Measurements from ENCODE around the gene GPX5. TPM values are rescaled to one million over a fixed set of nuclear protein-coding genes. Genes with fewer than 3 reads are reported as not detected.

Gene GPX5
- total and polyA plus RNA-seq, 4 experiments from 2014 or later, result not detected

DNA sequence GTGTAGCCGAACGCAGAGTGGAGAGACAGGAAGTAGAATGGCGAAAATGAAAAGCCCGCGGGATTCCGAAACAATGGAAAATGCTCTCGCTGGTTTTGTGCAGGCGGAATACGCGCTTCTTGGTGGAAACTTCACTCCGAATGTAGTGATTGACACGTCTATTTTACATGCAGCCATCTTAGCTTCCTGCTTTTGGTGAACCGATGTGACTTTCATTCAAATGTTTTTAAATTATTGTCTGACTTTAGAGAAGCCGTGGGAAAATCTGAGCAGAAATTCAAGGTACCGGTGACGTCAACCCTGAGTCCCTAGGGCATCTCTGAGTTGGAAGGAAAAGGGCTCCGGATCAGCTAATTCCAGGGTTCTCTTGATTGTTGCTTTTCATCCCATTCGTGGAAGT lies 11.4 kb downstream of the GPX5 start:
- CTCF ChIA-PET (ENCODE audit: partially characterized antibody), result no interaction called here
- DNase-seq, result peak in 2 of 5 donors; percentile 3 to 26
- no peaks in the 10 kb centered on the region for H3K36me3 Mint-ChIP-seq
- peaks cover 29 to 35% of the 10 kb centered on the region in 2 donors for H3K27me3 Mint-ChIP-seq
- H3K4me1 Mint-ChIP-seq, result peaks cover 5 to 21% (median 16%) of the 10 kb centered on the region in 4 donors
- H3K4me1 ChIP-seq (ENCODE audit: insufficient read depth, low read length), result no peaks in the 10 kb centered on the region
- peak overlapping the region in 2 of 7 donors; percentile 52 to 86 for H3K27ac Mint-ChIP-seq
- no peak overlapping the region for H3K4me3 ChIP-seq (ENCODE audit: low read length in 2 of 2)
- H3K27ac ChIP-seq (ENCODE audit: low read depth, low read length), result no peak overlapping the region
- POLR2A ChIA-PET (ENCODE audit: partially characterized antibody), result no interaction called here
- no peaks in the 10 kb centered on the region for H3K9me3 ChIP-seq (ENCODE audit: control insufficient read depth in 1 of 2, low read length in 2 of 2)
- no peaks in the 10 kb centered on the region for H3K27me3 ChIP-seq (ENCODE audit: insufficient read depth, low read length)
- peaks cover 2 to 15% (median 10%) of the 10 kb centered on the region in 8 donors for H3K9me3 Mint-ChIP-seq
- no peaks in the 10 kb centered on the region for H3K36me3 ChIP-seq (ENCODE audit: insufficient read depth, low read length)
- H3K4me3 Mint-ChIP-seq, result peak overlapping the region; percentile 33 to 83 (median 74)
- intact Hi-C loops (cut with micrococcal nuclease), result no loop called here

GRCh38 chr6:28537509-28538140 lies 11.9 kb downstream of the GPX5 start:
- Mint-ChIP-seq H3K27ac (peak overlapping the region in 1 of 7 donors; percentile 86), H3K9me3 (peaks cover 2 to 18% (median 13%) of the 10 kb centered on the region in 8 donors), H3K4me1 (peaks cover 8 to 25% (median 19%) of the 10 kb centered on the region in 4 donors), H3K36me3 (peaks cover 0 to 1% of the 10 kb centered on the region in 2 donors), H3K27me3 (peaks cover 32 to 34% of the 10 kb centered on the region in 2 donors), H3K4me3 (peak overlapping the region; percentile 33 to 83 (median 74))
- intact Hi-C loops (cut with micrococcal nuclease), result no loop called here
- H3K27me3 ChIP-seq (ENCODE audit: insufficient read depth, low read length), result no peaks in the 10 kb centered on the region
- CTCF ChIA-PET (ENCODE audit: partially characterized antibody), result no interaction called here
- H3K4me1 ChIP-seq (ENCODE audit: insufficient read depth, low read length), result peaks cover 3% of the 10 kb centered on the region
- peak in 4 of 5 donors; percentile 19 to 54 (median 34) for DNase-seq
- H3K27ac ChIP-seq (ENCODE audit: low read depth, low read length), result no peak overlapping the region
- POLR2A ChIA-PET (ENCODE audit: partially characterized antibody), result no interaction called here
- no peaks in the 10 kb centered on the region for H3K36me3 ChIP-seq (ENCODE audit: insufficient read depth, low read length)
- no peak overlapping the region for H3K4me3 ChIP-seq (ENCODE audit: low read length in 2 of 2)
- H3K9me3 ChIP-seq (ENCODE audit: control insufficient read depth in 1 of 2, low read length in 2 of 2), result no peaks in the 10 kb centered on the region

- ChIA-PET CTCF (ENCODE audit: partially characterized antibody) (interaction anchor here (1.1 to 1.2 kb wide), 2 partner anchors 9 to 35 kb away, joined by 4 to 5 read pairs; no protein-coding TSS in a partner anchor), POLR2A (ENCODE audit: partially characterized antibody) (interaction anchor here (1.8 kb wide), 1 partner anchor 14 kb away, joined by 3 read pairs; no protein-coding TSS in a partner anchor)
- H3K36me3 ChIP-seq (ENCODE audit: insufficient read depth, low read length), result no peaks in the 10 kb centered on the region
- Mint-ChIP-seq H3K4me1 (peaks cover 15 to 42% (median 27%) of the 10 kb centered on the region in 4 donors), H3K9me3 (peaks cover 2 to 18% (median 17%) of the 10 kb centered on the region in 8 donors), H3K27ac (peak overlapping the region in 3 of 7 donors; percentile 31 to 95 (median 31)), H3K4me3 (peak overlapping the region; percentile 82 to 91 (median 88)), H3K27me3 (peaks cover 40% of the 10 kb centered on the region in 2 donors), H3K36me3 (peaks cover 0 to 5% of the 10 kb centered on the region in 2 donors)
- intact Hi-C loops (cut with micrococcal nuclease), result loop anchor here (1.0 to 5.0 kb wide), 3 partner anchors 19 to 143 kb away; partner anchors contain the start of gene ZSCAN12
- H3K27ac ChIP-seq (ENCODE audit: low read depth, low read length), result no peak overlapping the region
- no peaks in the 10 kb centered on the region for H3K27me3 ChIP-seq (ENCODE audit: insufficient read depth, low read length)
- DNase-seq, result no peak
- H3K9me3 ChIP-seq (ENCODE audit: control insufficient read depth in 1 of 2, low read length in 2 of 2), result no peaks in the 10 kb centered on the region
- peaks cover 20% of the 10 kb centered on the region for H3K4me1 ChIP-seq (ENCODE audit: insufficient read depth, low read length)
- H3K4me3 ChIP-seq (ENCODE audit: low read length in 2 of 2), result no peak overlapping the region
Measured at GRCh38 chr6:28541996-28542395, 16.3 kb downstream of the GPX5 start.

- Mint-ChIP-seq H3K4me3 (peak overlapping the region; percentile 82 to 91 (median 88)), H3K36me3 (peaks cover 0 to 5% of the 10 kb centered on the region in 2 donors), H3K27ac (peak overlapping the region; percentile 38 to 95 (median 72)), H3K9me3 (peaks cover 2 to 20% (median 17%) of the 10 kb centered on the region in 8 donors), H3K4me1 (peaks cover 14 to 36% (median 23%) of the 10 kb centered on the region in 4 donors), H3K27me3 (peaks cover 39 to 40% of the 10 kb centered on the region in 2 donors)
- CTCF ChIA-PET (ENCODE audit: partially characterized antibody), result interaction anchor here (1.1 to 1.6 kb wide), 3 partner anchors 8 to 35 kb away, joined by 3 to 5 read pairs (median 4); no protein-coding TSS in a partner anchor
- intact Hi-C loops (cut with micrococcal nuclease), result loop anchor here (1.0 to 5.0 kb wide), 3 partner anchors 20 to 143 kb away; partner anchors contain the start of gene ZSCAN12
- Histone ChIP-seq H3K27me3 (ENCODE audit: insufficient read depth, low read length) (no peaks in the 10 kb centered on the region), H3K27ac (ENCODE audit: low read depth, low read length) (no peak overlapping the region), H3K4me3 (ENCODE audit: low read length in 2 of 2) (peak overlapping the region; percentile 33 to 57), H3K36me3 (ENCODE audit: insufficient read depth, low read length) (no peaks in the 10 kb centered on the region), H3K9me3 (ENCODE audit: control insufficient read depth in 1 of 2, low read length in 2 of 2) (no peaks in the 10 kb centered on the region), H3K4me1 (ENCODE audit: insufficient read depth, low read length) (peaks cover 20% of the 10 kb centered on the region)
- POLR2A ChIA-PET (ENCODE audit: partially characterized antibody), result interaction anchor here (1.3 to 1.8 kb wide), 2 partner anchors 14 to 275 kb away, joined by 3 read pairs; partner anchors contain the start of gene ZSCAN26
- peak; percentile 56 to 66 (median 62) for DNase-seq
Measured at GRCh38 chr6:28542440-28543296, 17.0 kb downstream of the GPX5 start.

DNA sequence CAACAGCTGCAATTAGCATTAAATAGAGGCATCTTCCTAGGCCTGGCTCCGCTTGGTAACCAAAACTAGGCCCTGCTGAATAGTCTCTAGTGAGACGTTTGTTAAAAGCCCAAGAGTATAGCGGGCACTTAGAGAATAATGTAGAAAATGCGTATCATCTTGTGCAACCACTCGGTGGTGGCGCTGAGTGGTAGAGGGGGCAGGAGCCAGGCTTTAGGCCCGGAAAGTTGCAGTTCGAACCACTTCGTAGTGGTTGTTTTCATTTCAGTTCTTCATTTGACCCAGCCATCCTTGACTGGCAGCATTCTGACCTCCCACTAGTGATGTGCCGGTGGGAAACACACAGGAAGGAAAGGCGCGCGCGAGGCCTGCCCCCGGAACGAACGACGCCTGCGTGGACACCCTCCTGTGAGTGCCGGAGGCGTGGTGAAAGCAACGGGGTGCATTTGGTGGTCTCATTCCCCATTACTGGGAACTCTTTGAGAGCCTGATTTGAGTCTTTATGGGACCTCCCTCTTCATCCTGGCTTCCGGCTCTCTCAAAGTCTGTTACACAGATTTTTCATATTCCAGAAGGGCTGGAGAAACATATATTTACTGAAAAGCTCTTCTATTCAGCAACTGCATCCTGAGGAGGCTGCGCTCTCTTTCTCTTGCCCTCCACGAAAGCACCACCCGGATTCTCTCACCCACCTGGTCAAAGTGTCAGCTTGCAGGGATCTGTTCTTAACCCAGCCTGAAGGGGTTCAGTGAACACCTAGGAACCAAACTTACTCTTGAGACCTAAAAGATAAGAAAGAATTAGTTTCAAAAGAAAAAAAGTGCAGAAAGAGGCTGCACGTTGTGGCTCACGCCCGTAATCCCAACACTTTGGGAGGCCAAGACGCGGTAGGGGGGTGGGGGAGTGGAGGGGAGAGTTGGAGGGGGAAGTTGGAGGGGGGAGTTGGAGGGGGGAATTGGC lies 18.2 kb downstream of the GPX5 start:
- H3K9me3 ChIP-seq (ENCODE audit: control insufficient read depth in 1 of 2, low read length in 2 of 2), result no peaks in the 10 kb centered on the region
- CTCF ChIA-PET (ENCODE audit: partially characterized antibody), result interaction anchor here (1.6 kb wide), 1 partner anchor 21 kb away, joined by 3 read pairs; no protein-coding TSS in a partner anchor
- intact Hi-C loops (cut with micrococcal nuclease), result loop anchor here (2.0 to 5.0 kb wide), 2 partner anchors 21 to 47 kb away; no protein-coding TSS in a partner anchor
- Mint-ChIP-seq H3K36me3 (peaks cover 0 to 5% of the 10 kb centered on the region in 2 donors), H3K4me1 (peaks cover 10 to 26% (median 18%) of the 10 kb centered on the region in 4 donors), H3K27ac (peak overlapping the region in 5 of 7 donors; percentile 8 to 95 (median 39)), H3K9me3 (peaks cover 2 to 23% (median 16%) of the 10 kb centered on the region in 8 donors), H3K4me3 (peak overlapping the region; percentile 74 to 91 (median 86)), H3K27me3 (peaks cover 38 to 43% of the 10 kb centered on the region in 2 donors)
- no peak overlapping the region for H3K27ac ChIP-seq (ENCODE audit: low read depth, low read length)
- POLR2A ChIA-PET (ENCODE audit: partially characterized antibody), result interaction anchor here (1.3 to 1.8 kb wide), 2 partner anchors 16 to 276 kb away, joined by 3 read pairs; partner anchors contain the start of gene ZSCAN26
- H3K36me3 ChIP-seq (ENCODE audit: insufficient read depth, low read length), result no peaks in the 10 kb centered on the region
- DNase-seq, result peak in 3 of 5 donors; percentile 16 to 20 (median 17)
- peak overlapping the region in 1 of 2 donors; percentile 9 for H3K4me3 ChIP-seq (ENCODE audit: low read length in 2 of 2)
- H3K4me1 ChIP-seq (ENCODE audit: insufficient read depth, low read length), result peaks cover 20% of the 10 kb centered on the region
- no peaks in the 10 kb centered on the region for H3K27me3 ChIP-seq (ENCODE audit: insufficient read depth, low read length)

GRCh38 chr6:28545955-28546354 lies 20.3 kb downstream of the GPX5 start:
- Histone ChIP-seq H3K27me3 (ENCODE audit: insufficient read depth, low read length) (no peaks in the 10 kb centered on the region), H3K9me3 (ENCODE audit: control insufficient read depth in 1 of 2, low read length in 2 of 2) (no peaks in the 10 kb centered on the region), H3K4me3 (ENCODE audit: low read length in 2 of 2) (no peak overlapping the region), H3K4me1 (ENCODE audit: insufficient read depth, low read length) (peaks cover 20% of the 10 kb centered on the region), H3K36me3 (ENCODE audit: insufficient read depth, low read length) (no peaks in the 10 kb centered on the region), H3K27ac (ENCODE audit: low read depth, low read length) (no peak overlapping the region)
- Mint-ChIP-seq H3K27ac (no peak overlapping the region), H3K36me3 (peaks cover 0 to 5% of the 10 kb centered on the region in 2 donors), H3K4me3 (no peak overlapping the region), H3K4me1 (peaks cover 10 to 26% (median 18%) of the 10 kb centered on the region in 4 donors), H3K9me3 (peaks cover 2 to 17% (median 9%) of the 10 kb centered on the region in 8 donors), H3K27me3 (peaks cover 45 to 47% of the 10 kb centered on the region in 2 donors)
- ChIA-PET POLR2A (ENCODE audit: partially characterized antibody) (no interaction called here), CTCF (ENCODE audit: partially characterized antibody) (no interaction called here)
- no peak for DNase-seq
- intact Hi-C loops (cut with micrococcal nuclease), result no loop called here

Measured in CD4-positive, alpha-beta memory T cell (primary cell).